Keratinocyte (primary cell): ENCODE measurements around the gene CPT1B. TPM values are rescaled to one million over a fixed set of nuclear protein-coding genes. Genes with fewer than 3 reads are reported as not detected.

Experiments
- DNase-seq: peaks from one replicate; pipeline ENCODE4 v3.0.0-alpha.2; 2011; ENCODE audit warnings: low read depth, missing footprints, low spot score
- FAIRE-seq: peaks from 2 replicates; lab custom pipeline; 2011; peaks lifted over from hg19 to GRCh38; lab: Jason Lieb, UNC
- H2AFZ ChIP-seq: 2 replicates; pipeline ENCODE4 v1.6.0; 2012; ENCODE audit warnings: low read length, control low read depth, inconsistent platforms; ENCODE audit not compliant: control insufficient read depth
- H3K27ac ChIP-seq: 2 replicates; pipeline ENCODE4 v1.5.1; 2011; ENCODE audit warnings: low read length; ENCODE audit not compliant: control insufficient read depth, insufficient read depth
- H3K27me3 ChIP-seq: 3 replicates; pipeline ENCODE4 v1.6.0; 2011; ENCODE audit warnings: low read length; ENCODE audit not compliant: control insufficient read depth, insufficient read depth; ENCODE audit errors: extremely low read depth
- H3K36me3 ChIP-seq, 2 experiments: 2 replicates in 1 of 2; 3 replicates in 1 of 2; pipeline ENCODE4 v1.5.1; 2011; ENCODE audit warnings: low read length in 2 of 2, mild to moderate bottlenecking in 1 of 2; ENCODE audit not compliant: control insufficient read depth in 2 of 2, insufficient read depth in 2 of 2; ENCODE audit errors: extremely low read depth in 1 of 2
- H3K4me1 ChIP-seq: 3 replicates; pipeline ENCODE4 v1.5.1; 2011; ENCODE audit warnings: low read length; ENCODE audit not compliant: control insufficient read depth, insufficient read depth; ENCODE audit errors: extremely low read depth
- H3K4me2 ChIP-seq: 3 replicates; pipeline ENCODE4 v1.6.0; 2011; ENCODE audit warnings: low read depth, low read length; ENCODE audit not compliant: control insufficient read depth, insufficient read depth; ENCODE audit errors: extremely low read depth
- H3K4me3 ChIP-seq, 3 experiments: fragments of 200-600 bp in 1 of 3; sonication (generic) in 1 of 3; 2 replicates in 2 of 3; 3 replicates in 1 of 3; pipeline ENCODE4 v1.5.1; 2011 to 2016; ENCODE audit warnings: low read length in 3 of 3, mild to moderate bottlenecking in 3 of 3, control low read depth in 2 of 3, inconsistent platforms in 1 of 3, low read depth in 1 of 3, mixed read lengths in 1 of 3, mixed run types in 1 of 3, moderate library complexity in 1 of 3; ENCODE audit not compliant: control insufficient read depth in 2 of 3, insufficient read depth in 2 of 3; ENCODE audit errors: extremely low read depth in 1 of 3
- H3K79me2 ChIP-seq: 2 replicates; pipeline ENCODE4 v1.6.0; 2012; ENCODE audit warnings: low read length; ENCODE audit not compliant: control insufficient read depth, insufficient read depth
- H3K9ac ChIP-seq: 3 replicates; pipeline ENCODE4 v1.6.0; 2011; ENCODE audit warnings: low read length; ENCODE audit not compliant: control insufficient read depth, insufficient read depth; ENCODE audit errors: extremely low read depth
- H3K9me1 ChIP-seq: 3 replicates; pipeline ENCODE4 v1.6.0; 2011; ENCODE audit warnings: low read length; ENCODE audit not compliant: control insufficient read depth, insufficient read depth; ENCODE audit errors: extremely low read depth
- H3K9me3 ChIP-seq: 2 replicates; pipeline ENCODE4 v1.5.1; 2012; ENCODE audit warnings: low read depth, low read length; ENCODE audit not compliant: control insufficient read depth
- H4K20me1 ChIP-seq: 3 replicates; pipeline ENCODE4 v1.6.0; 2011; ENCODE audit warnings: low read length; ENCODE audit not compliant: control insufficient read depth, insufficient read depth; ENCODE audit errors: extremely low read depth
- EZH2 ChIP-seq: IDR thresholded peaks from one replicate; pipeline ENCODE4 v1.6.1; 2012; ENCODE audit warnings: inconsistent platforms, mild to moderate bottlenecking, low read length, moderate library complexity
- dilution Hi-C: fragments of 300-500 bp; cut with MboI; formaldehyde crosslinking; loops from one replicate; pipeline ENCODE4 v1.7.0; 2020; ENCODE audit warnings: low sequenced_read_pairs; ENCODE audit not compliant: extremely low pct_ligation_motif_present
- polyA plus RNA-seq, 5 experiments: library from polyadenylated mRNA; depleted of rRNA in 3 of 5; stranded (reverse) in 3 of 5; stranded (forward) in 1 of 5; unstranded in 1 of 5; fragments of >200 nt; gene quantifications; 1 replicate in 1 of 5; 2 replicates in 3 of 5; 3 replicates in 1 of 5; pipeline versions ENCODE4 v1.2.1 to v1.2.3, GENCODE V29; 2011 to 2012; ENCODE audit warnings: missing spikeins in 2 of 5, low read depth in 1 of 5, low replicate concordance in 1 of 5
- TF ChIP-seq, protein P1 (sequence below), 3 experiments: IDR thresholded peaks in 1 of 3; conservative IDR thresholded peaks in 1 of 3; optimal IDR thresholded peaks in 1 of 3; 2 replicates in 2 of 3; 3 replicates in 1 of 3; pipeline versions ENCODE3 to v1.5.1; 2011; ENCODE audit warnings: low read length in 3 of 3, mild to moderate bottlenecking in 3 of 3, moderate library complexity in 2 of 3, control low read depth in 1 of 3, inconsistent platforms in 1 of 3; ENCODE audit not compliant: insufficient read depth in 2 of 3; ENCODE audit errors: extremely low read depth in 1 of 3

The CPT1B gene
- polyA plus RNA-seq, 1 donor (not counting 4 experiments of a cell fraction or from before 2014, with no cell fraction given), result 11.0 TPM

DNA sequence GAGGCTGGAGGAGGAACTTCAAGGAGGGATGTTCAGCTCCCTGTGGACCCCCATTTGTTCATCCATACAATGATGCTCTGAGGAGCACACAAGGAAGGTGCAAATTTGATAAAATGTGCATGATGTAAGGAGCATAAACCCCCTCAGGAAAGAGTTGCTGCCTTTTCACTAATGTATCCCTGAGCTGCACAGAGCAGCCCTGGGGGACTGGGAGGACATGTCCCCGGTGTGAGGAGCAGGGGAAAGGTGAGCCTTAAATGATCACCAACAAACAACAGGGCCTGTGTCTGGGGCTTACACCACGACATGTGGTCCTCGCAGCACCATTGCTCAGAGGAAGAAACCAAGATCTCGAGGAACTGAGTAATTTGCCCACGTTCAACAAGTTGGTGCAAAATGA, 18.9 kb upstream of the CPT1B start:
- H3K79me2 ChIP-seq, result no peaks in the 10 kb centered on the region
- DNase-seq, result no peak
- no peak for FAIRE-seq
- H3K4me2 ChIP-seq, result no peak overlapping the region
- H3K4me1 ChIP-seq, result no peaks in the 10 kb centered on the region
- H3K9ac ChIP-seq, result no peak overlapping the region
- dilution Hi-C loops, result no loop called here
- no peaks in the 10 kb centered on the region for H3K36me3 ChIP-seq
- no peaks in the 10 kb centered on the region for H3K9me3 ChIP-seq
- peaks cover 21% of the 10 kb centered on the region for H3K27me3 ChIP-seq
- H4K20me1 ChIP-seq, result no peaks in the 10 kb centered on the region
- H3K4me3 ChIP-seq, result no peak overlapping the region
- H3K9me1 ChIP-seq, result no peaks in the 10 kb centered on the region
- TF ChIP-seq, protein P1, sequence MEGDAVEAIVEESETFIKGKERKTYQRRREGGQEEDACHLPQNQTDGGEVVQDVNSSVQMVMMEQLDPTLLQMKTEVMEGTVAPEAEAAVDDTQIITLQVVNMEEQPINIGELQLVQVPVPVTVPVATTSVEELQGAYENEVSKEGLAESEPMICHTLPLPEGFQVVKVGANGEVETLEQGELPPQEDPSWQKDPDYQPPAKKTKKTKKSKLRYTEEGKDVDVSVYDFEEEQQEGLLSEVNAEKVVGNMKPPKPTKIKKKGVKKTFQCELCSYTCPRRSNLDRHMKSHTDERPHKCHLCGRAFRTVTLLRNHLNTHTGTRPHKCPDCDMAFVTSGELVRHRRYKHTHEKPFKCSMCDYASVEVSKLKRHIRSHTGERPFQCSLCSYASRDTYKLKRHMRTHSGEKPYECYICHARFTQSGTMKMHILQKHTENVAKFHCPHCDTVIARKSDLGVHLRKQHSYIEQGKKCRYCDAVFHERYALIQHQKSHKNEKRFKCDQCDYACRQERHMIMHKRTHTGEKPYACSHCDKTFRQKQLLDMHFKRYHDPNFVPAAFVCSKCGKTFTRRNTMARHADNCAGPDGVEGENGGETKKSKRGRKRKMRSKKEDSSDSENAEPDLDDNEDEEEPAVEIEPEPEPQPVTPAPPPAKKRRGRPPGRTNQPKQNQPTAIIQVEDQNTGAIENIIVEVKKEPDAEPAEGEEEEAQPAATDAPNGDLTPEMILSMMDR (optimal IDR thresholded peaks at IDR 0.05 in 1 of 3, IDR thresholded peaks at IDR 0.05 in 1 of 3, conservative IDR thresholded peaks at IDR 0.05 in 1 of 3; ENCODE audit: extremely low read depth in 1 of 3, insufficient read depth in 2 of 3, low read length in 3 of 3), result no peak
- TF ChIP-seq EZH2, result no peak
- H2AFZ ChIP-seq, result no peak overlapping the region
- no peak overlapping the region for H3K27ac ChIP-seq

DNA sequence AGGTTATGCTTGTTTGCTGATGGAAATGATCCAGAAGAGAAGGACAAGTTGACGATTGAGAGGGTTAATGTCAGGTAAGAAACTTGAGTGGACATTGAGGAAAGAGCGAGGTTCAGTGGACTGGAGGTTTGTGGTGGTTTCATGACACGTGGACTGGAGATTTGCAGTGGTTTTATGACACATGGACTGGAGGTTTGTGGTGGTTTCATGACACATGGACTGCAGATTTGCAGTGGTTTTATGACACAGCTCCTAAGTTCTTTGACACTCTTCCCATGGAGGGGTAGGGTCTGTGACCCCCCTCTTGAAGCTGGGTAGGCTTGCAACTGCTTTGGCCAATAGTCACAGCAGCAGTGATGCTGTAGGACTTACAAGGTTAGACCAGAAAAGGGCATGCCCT, 17.0 kb upstream of the CPT1B start:
- Histone ChIP-seq H4K20me1 (no peaks in the 10 kb centered on the region), H3K4me3 (no peak overlapping the region), H3K27me3 (peaks cover 10% of the 10 kb centered on the region), H3K27ac (no peak overlapping the region), H2AFZ (no peak overlapping the region), H3K9ac (no peak overlapping the region), H3K9me3 (no peaks in the 10 kb centered on the region), H3K4me2 (no peak overlapping the region), H3K79me2 (no peaks in the 10 kb centered on the region), H3K36me3 (no peaks in the 10 kb centered on the region), H3K9me1 (no peaks in the 10 kb centered on the region), H3K4me1 (no peaks in the 10 kb centered on the region)
- no peak for DNase-seq
- no peak for FAIRE-seq
- TF ChIP-seq, protein P1 (optimal IDR thresholded peaks at IDR 0.05 in 1 of 3, IDR thresholded peaks at IDR 0.05 in 1 of 3, conservative IDR thresholded peaks at IDR 0.05 in 1 of 3; ENCODE audit: extremely low read depth in 1 of 3, insufficient read depth in 2 of 3, low read length in 3 of 3), result no peak
- no peak for TF ChIP-seq EZH2
- dilution Hi-C loops, result no loop called here
